Spleen (tissue), 7 donors: ENCODE data around the gene ANOS1.

Source experiments
- CTCF ChIP-seq, 11 experiments: fragments of 200-600 bp in 7 of 11; fragments of 450-650 bp in 4 of 11; sonication (generic) in 4 of 11; IDR thresholded peaks in 8 of 11; conservative IDR thresholded peaks in 3 of 11; 1 replicate in 7 of 11; 2 replicates in 4 of 11; pipeline versions ENCODE4 v1.4.0 to v1.8.0; 2016 to 2021; ENCODE audit warnings: antibody characterized with exemption in 11 of 11, inconsistent platforms in 4 of 11, mild to moderate bottlenecking in 1 of 11
- POLR2AphosphoS5 ChIP-seq, 3 donors: sonication (generic); formaldehyde crosslinking; IDR thresholded peaks; one replicate each; pipeline ENCODE4 v1.5.1; 2017; ENCODE audit warnings: antibody characterized with exemption in 3 of 3
- donor health status: DM: no; HTN: no; CAD: no; lungs with moderate emphysema.
- donor health status: DM: no; HTN: no; CAD: no.
- donor health status: DM: no; HTN: no; CAD: no.

GRCh38 chrX:8720136-8720535 lies 11.8 kb downstream of the ANOS1 start:
- TF ChIP-seq POLR2AphosphoS5 (IDR thresholded peaks at IDR 0.05) (no peak), CTCF (IDR thresholded peaks at IDR 0.05 in 8 of 11, conservative IDR thresholded peaks at IDR 0.05 in 3 of 11) (no peak)
